ENCODE data around the gene MLLT3. TPM values are rescaled to one million over a fixed set of nuclear protein-coding genes. Genes with fewer than 3 reads are reported as not detected.

Gene MLLT3
- total RNA-seq, 2 donors from 2014 or later: 5.6 to 5.7 TPM

DNA sequence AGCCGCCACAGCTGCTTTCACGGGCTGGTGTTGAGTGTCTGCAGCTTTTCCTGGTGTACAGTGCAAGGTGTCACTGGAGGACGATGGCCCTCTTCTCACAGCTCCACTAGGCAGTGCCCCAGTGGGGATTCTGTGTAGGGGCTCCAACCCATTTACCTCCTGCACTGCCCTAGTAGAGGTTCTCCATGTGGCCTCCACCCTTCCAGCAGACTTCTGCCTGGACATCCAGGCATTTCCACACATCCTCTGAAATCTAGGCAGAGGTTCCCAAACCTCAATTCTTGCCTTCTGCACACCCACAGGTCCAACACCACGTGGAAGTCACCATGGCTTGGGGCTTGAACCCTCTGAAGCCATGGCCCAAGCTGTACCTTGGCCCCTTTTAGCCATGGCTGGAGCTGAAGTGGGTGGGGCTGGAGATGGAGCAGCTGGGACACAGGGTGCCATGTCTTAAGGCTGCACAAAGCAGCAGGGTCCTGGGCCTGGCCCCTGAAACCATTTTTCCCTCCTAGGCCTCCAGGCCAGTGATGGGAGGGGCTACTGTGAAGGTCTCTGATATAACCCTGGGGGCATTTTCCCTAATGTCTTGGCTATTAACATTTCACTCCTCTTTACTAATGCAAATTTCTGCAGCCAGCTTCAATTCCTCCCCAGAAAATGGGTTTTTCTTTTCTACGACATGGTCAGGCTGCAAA lies 82.0 kb downstream of the MLLT3 start:
- DNase-seq: no peak
- intact Hi-C loops (cut with DNase I): no loop called here

GRCh38 chr9:20538956-20539355 lies 83.3 kb downstream of the MLLT3 start:
- no peaks in the 10 kb centered on the region for H3K27me3 ChIP-seq
- intact Hi-C loops (cut with DNase I): no loop called here
- DNase-seq: no peak
- H3K36me3 ChIP-seq (replicated peaks in 1 of 2; ENCODE audit: insufficient read depth in 1 of 2, low read depth in 2 of 2): no peaks in the 10 kb centered on the region
- 48 to 65% methylated on average over 1 of the region's 1 CpG for WGBS, 2 donors
- peaks cover 0 to 15% (median 0%) of the 10 kb centered on the region in 3 donors for H3K9me3 ChIP-seq
- H3K4me3 ChIP-seq: no peak overlapping the region
- TF ChIP-seq, protein P1, sequence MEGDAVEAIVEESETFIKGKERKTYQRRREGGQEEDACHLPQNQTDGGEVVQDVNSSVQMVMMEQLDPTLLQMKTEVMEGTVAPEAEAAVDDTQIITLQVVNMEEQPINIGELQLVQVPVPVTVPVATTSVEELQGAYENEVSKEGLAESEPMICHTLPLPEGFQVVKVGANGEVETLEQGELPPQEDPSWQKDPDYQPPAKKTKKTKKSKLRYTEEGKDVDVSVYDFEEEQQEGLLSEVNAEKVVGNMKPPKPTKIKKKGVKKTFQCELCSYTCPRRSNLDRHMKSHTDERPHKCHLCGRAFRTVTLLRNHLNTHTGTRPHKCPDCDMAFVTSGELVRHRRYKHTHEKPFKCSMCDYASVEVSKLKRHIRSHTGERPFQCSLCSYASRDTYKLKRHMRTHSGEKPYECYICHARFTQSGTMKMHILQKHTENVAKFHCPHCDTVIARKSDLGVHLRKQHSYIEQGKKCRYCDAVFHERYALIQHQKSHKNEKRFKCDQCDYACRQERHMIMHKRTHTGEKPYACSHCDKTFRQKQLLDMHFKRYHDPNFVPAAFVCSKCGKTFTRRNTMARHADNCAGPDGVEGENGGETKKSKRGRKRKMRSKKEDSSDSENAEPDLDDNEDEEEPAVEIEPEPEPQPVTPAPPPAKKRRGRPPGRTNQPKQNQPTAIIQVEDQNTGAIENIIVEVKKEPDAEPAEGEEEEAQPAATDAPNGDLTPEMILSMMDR (IDR thresholded peaks at IDR 0.05): no peak
- no peak for TF ChIP-seq POLR2A (IDR thresholded peaks at IDR 0.05)
- H3K4me1 ChIP-seq: peaks cover 4% of the 10 kb centered on the region
- ATAC-seq: no peak
- H3K27ac ChIP-seq: no peak overlapping the region

More for the DNA sequence above, 82.0 kb downstream of the MLLT3 start:
- Histone ChIP-seq H3K36me3 (replicated peaks in 1 of 2; ENCODE audit: insufficient read depth in 1 of 2, low read depth in 2 of 2) (no peaks in the 10 kb centered on the region), H3K27ac (no peak overlapping the region), H3K4me3 (no peak overlapping the region), H3K4me1 (peaks cover 4% of the 10 kb centered on the region), H3K27me3 (no peaks in the 10 kb centered on the region), H3K9me3 (peaks cover 0 to 15% (median 0%) of the 10 kb centered on the region in 3 donors)
- no peak for ATAC-seq
- WGBS, 2 donors: 91 to 95% methylated on average over 1 to 5 of the region's 5 CpGs
- TF ChIP-seq POLR2A (IDR thresholded peaks at IDR 0.05): no peak
- TF ChIP-seq, protein P1 (IDR thresholded peaks at IDR 0.05): no peak

DNA sequence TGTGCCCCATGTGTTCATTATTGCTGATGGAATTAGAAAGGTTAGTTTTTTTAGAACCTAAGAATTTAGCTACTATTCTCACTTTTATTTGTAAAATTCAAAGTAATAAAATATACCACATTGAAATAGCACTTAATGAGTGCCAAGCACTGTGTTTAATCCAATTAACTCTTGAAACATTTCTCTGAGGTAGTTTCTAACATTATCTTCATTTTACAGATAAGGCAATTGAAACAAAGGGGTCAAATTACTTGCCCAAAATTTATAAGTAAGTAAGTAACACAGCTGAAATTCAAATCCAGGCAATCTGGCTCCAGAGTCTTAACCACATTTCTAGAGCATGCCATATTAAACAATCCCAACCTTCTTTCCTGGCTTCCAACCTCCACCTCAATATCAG lies 84.2 kb downstream of the MLLT3 start:
- TF ChIP-seq POLR2A (IDR thresholded peaks at IDR 0.05): no peak
- TF ChIP-seq, protein P1 (IDR thresholded peaks at IDR 0.05): no peak
- H3K36me3 ChIP-seq (replicated peaks in 1 of 2; ENCODE audit: insufficient read depth in 1 of 2, low read depth in 2 of 2): no peaks in the 10 kb centered on the region
- peaks cover 0 to 15% (median 0%) of the 10 kb centered on the region in 3 donors for H3K9me3 ChIP-seq
- ATAC-seq (no peak), DNase-seq (no peak)
- no peaks in the 10 kb centered on the region for H3K27me3 ChIP-seq
- peaks cover 4% of the 10 kb centered on the region for H3K4me1 ChIP-seq
- H3K27ac ChIP-seq: no peak overlapping the region
- intact Hi-C loops (cut with DNase I): no loop called here
- no peak overlapping the region for H3K4me3 ChIP-seq

DNA sequence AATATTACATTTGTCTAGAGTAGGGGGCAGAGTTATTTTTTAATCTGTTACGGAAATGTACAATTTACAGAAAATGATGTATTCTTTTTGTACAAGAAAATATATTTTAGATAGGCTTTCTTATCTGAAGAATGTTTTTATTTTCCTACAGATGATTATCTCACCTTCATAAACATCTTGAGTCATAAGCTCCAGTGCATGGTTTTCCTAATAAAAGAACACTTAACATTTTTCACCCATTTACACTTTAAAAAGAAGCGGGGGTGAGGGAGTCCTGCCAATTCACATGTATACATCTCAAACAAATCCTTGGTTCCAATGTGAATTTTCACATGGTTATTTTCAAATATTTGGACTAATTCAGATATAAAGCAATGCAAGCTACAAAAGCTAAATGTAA lies 85.0 kb downstream of the MLLT3 start:
- Histone ChIP-seq H3K27ac (no peak overlapping the region), H3K27me3 (no peaks in the 10 kb centered on the region), H3K36me3 (replicated peaks in 1 of 2; ENCODE audit: insufficient read depth in 1 of 2, low read depth in 2 of 2) (no peaks in the 10 kb centered on the region), H3K4me1 (peaks cover 4% of the 10 kb centered on the region), H3K4me3 (no peak overlapping the region), H3K9me3 (peaks cover 0 to 15% (median 0%) of the 10 kb centered on the region in 3 donors)
- intact Hi-C loops (cut with DNase I): no loop called here
- WGBS, 2 donors: 47 to 65% methylated on average over 2 of the region's 2 CpGs
- DNase-seq (no peak), ATAC-seq (no peak)
- TF ChIP-seq POLR2A (IDR thresholded peaks at IDR 0.05): no peak
- TF ChIP-seq, protein P1 (IDR thresholded peaks at IDR 0.05): no peak

- Histone ChIP-seq H3K4me1 (no peaks in the 10 kb centered on the region), H3K9me3 (no peaks in the 10 kb centered on the region), H3K4me3 (no peak overlapping the region), H3K27me3 (no peaks in the 10 kb centered on the region), H3K36me3 (replicated peaks in 1 of 2; ENCODE audit: insufficient read depth in 1 of 2, low read depth in 2 of 2) (no peaks in the 10 kb centered on the region), H3K27ac (no peak overlapping the region)
- ATAC-seq: no peak
- no peak for TF ChIP-seq POLR2A (IDR thresholded peaks at IDR 0.05)
- TF ChIP-seq, protein P1 (IDR thresholded peaks at IDR 0.05): no peak
- intact Hi-C loops (cut with DNase I): no loop called here
- DNase-seq: no peak
- 96 to 99% methylated on average over 4 of the region's 4 CpGs for WGBS, 2 donors
Measured at GRCh38 chr9:20532584-20532983, 89.7 kb downstream of the MLLT3 start.

Data from body of pancreas (tissue), 4 donors.